DND-41 (cell line): Measurements from ENCODE around the gene MAPK7.

Experiments used
- ATAC-seq: fragments of 200-7000 bp; cut with Tn5 transposase; 3 replicates; pipeline ENCODE4 v1.9.1; 2021; ENCODE audit warnings: low read depth; ENCODE audit not compliant: insufficient read depth
- DNase-seq: peaks from one replicate; pipeline ENCODE4 v3.0.0-alpha.2; 2020
- H2AFZ ChIP-seq: 2 replicates; pipeline ENCODE4 v1.6.0; 2012; ENCODE audit warnings: low read depth, low read length
- H3K27ac ChIP-seq: 2 replicates; pipeline ENCODE4 v1.5.1; 2012; ENCODE audit warnings: low read length, inconsistent platforms
- H3K27me3 ChIP-seq: fragments of 200-600 bp; sonication (generic); 2 replicates; pipeline ENCODE4 v1.6.0; 2012; ENCODE audit warnings: low read length, mild to moderate bottlenecking, inconsistent platforms; ENCODE audit not compliant: insufficient read depth, poor library complexity
- H3K36me3 ChIP-seq: 2 replicates; pipeline ENCODE4 v1.5.1; 2012; ENCODE audit warnings: low read length, inconsistent platforms; ENCODE audit not compliant: insufficient read depth
- H3K4me1 ChIP-seq: 2 replicates; pipeline ENCODE4 v1.5.1; 2012; ENCODE audit warnings: mild to moderate bottlenecking, low read length; ENCODE audit not compliant: insufficient read depth
- H3K4me2 ChIP-seq: 2 replicates; pipeline ENCODE4 v1.6.0; 2012; ENCODE audit warnings: mild to moderate bottlenecking, moderate library complexity, low read length, inconsistent platforms; ENCODE audit not compliant: insufficient read depth
- H3K4me3 ChIP-seq, 2 experiments: fragments of 200-600 bp in 1 of 2; shearing (Covaris generic) in 1 of 2; 2 replicates each; pipeline ENCODE4 v1.5.1; 2012 to 2016; ENCODE audit warnings: inconsistent platforms in 2 of 2, low read length in 2 of 2, mild to moderate bottlenecking in 2 of 2, low read depth in 1 of 2, moderate library complexity in 1 of 2
- H3K79me2 ChIP-seq: 2 replicates; pipeline ENCODE4 v1.6.0; 2012; ENCODE audit warnings: low read length, inconsistent platforms; ENCODE audit not compliant: insufficient read depth
- H3K9ac ChIP-seq: 2 replicates; pipeline ENCODE4 v1.6.0; 2012; ENCODE audit warnings: low read depth, mild to moderate bottlenecking, inconsistent platforms, low read length, moderate library complexity
- H3K9me3 ChIP-seq: 2 replicates; pipeline ENCODE4 v1.5.1; 2012; ENCODE audit warnings: low read length, moderate library complexity, mild to moderate bottlenecking, inconsistent platforms; ENCODE audit not compliant: insufficient read depth, severe bottlenecking
- H4K20me1 ChIP-seq: 2 replicates; pipeline ENCODE4 v1.6.0; 2012; ENCODE audit warnings: low read length; ENCODE audit not compliant: insufficient read depth
- CTCF ChIP-seq: IDR thresholded peaks from 2 replicates; pipeline ENCODE4 v1.5.1; 2012; ENCODE audit warnings: borderline replicate concordance, low read length, moderate library complexity, mild to moderate bottlenecking; ENCODE audit not compliant: poor library complexity, severe bottlenecking; ENCODE audit errors: extremely low read depth
- EZH2 ChIP-seq: IDR thresholded peaks from 3 replicates; pipeline ENCODE4 v1.6.1; 2012; ENCODE audit warnings: borderline replicate concordance, low read depth, mild to moderate bottlenecking, moderate library complexity, low read length, inconsistent platforms; ENCODE audit not compliant: severe bottlenecking

MAPK7 gene

DNA sequence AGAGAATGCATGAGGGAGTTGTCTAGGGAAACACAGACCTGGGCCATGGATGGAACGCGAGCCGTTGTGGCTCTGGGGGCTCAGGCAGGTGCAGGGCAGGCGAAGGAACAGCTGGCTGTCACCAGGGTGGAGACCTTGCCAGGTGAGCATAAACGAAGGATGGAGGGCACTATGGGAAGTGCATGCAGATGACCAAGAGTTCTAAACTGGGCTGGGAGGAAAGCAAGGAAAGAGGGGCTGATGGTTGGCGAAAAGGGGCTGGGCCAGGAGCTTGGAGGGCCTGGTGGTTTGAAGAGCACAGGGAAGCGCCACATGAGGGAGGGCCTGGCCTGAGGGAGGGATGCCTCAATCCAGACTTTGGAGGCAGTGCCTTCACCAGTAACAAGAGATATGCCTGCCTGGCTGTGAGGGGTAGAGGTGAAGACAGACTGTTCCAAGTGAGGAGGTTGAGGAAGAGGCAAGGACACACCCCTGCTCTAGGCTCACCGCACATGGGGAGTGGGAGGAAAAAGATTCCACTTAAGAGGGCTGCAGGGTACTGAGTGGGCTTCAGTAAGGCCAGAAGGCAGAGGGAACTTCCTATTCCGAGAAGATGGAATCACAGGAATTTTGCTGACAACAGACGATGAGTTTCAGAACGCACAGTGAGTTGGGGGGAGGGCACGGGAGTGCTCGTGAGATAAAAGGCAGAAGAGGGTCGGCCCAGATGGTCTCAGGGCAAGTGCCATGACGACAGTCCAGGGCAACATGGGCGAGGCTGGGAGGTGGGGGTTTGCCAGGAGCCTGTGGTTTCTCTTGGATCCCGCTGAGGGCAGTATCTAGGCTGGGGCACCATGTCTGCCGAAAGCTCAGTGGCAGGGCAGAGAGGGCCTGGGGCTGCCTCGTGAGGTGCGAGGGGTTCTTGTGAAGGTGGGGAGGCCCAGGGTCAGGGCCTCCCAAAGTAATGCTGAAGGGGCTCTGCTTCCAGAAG is 36.4 kb upstream of the MAPK7 start:
- no peak overlapping the region for H3K9ac ChIP-seq
- H3K9me3 ChIP-seq, result no peaks in the 10 kb centered on the region
- H3K27ac ChIP-seq, result no peak overlapping the region
- no peaks in the 10 kb centered on the region for H3K36me3 ChIP-seq
- peaks cover 6% of the 10 kb centered on the region for H3K27me3 ChIP-seq
- no peak overlapping the region for H3K4me3 ChIP-seq
- H3K79me2 ChIP-seq, result no peaks in the 10 kb centered on the region
- H4K20me1 ChIP-seq, result peaks cover 42% of the 10 kb centered on the region
- no peaks in the 10 kb centered on the region for H3K4me1 ChIP-seq
- no peak overlapping the region for H2AFZ ChIP-seq
- H3K4me2 ChIP-seq, result no peak overlapping the region
- TF ChIP-seq CTCF (no peak), EZH2 (no peak)
- 0 out of 3 replicates have a peak, but pooled peaks have one; percentile 7 for ATAC-seq
- no peak for DNase-seq

- no peak overlapping the region for H3K9ac ChIP-seq
- H3K4me2 ChIP-seq, result no peak overlapping the region
- H3K4me3 ChIP-seq, result no peak overlapping the region
- no peak overlapping the region for H3K27ac ChIP-seq
- H3K36me3 ChIP-seq, result no peaks in the 10 kb centered on the region
- no peak overlapping the region for H2AFZ ChIP-seq
- no peaks in the 10 kb centered on the region for H3K4me1 ChIP-seq
- H4K20me1 ChIP-seq, result peaks cover 40% of the 10 kb centered on the region
- DNase-seq (no peak), ATAC-seq (no peak)
- no peaks in the 10 kb centered on the region for H3K27me3 ChIP-seq
- no peak for TF ChIP-seq EZH2
- TF ChIP-seq CTCF, result no peak
- no peaks in the 10 kb centered on the region for H3K79me2 ChIP-seq
- no peaks in the 10 kb centered on the region for H3K9me3 ChIP-seq
Observed at GRCh38 chr17:19342611-19343255, 35.6 kb upstream of the MAPK7 start.

DNA sequence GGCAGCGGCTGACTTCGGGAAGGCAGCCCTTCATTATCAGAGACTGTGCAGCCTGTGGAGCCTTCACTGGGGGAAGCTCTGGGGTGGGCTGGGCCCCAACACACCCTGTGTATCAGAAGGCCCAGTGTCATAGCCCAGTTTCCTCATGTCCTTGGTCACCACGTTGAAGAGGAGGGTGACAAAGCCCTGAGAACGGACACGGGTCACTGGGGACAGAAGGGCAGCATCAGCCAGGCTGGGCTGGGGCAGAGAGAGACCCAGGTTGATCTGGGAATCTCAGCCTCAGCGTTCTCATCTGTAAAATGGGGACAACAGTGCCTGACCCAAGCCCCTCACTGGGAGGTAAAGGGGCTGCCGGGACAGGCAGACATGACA is 35.1 kb upstream of the MAPK7 start:
- H3K27me3 ChIP-seq, result no peaks in the 10 kb centered on the region
- peaks cover 37% of the 10 kb centered on the region for H4K20me1 ChIP-seq
- H3K4me2 ChIP-seq, result no peak overlapping the region
- no peak overlapping the region for H3K27ac ChIP-seq
- H3K4me1 ChIP-seq, result no peaks in the 10 kb centered on the region
- no peak for ATAC-seq
- H2AFZ ChIP-seq, result no peak overlapping the region
- no peaks in the 10 kb centered on the region for H3K9me3 ChIP-seq
- H3K79me2 ChIP-seq, result no peaks in the 10 kb centered on the region
- H3K4me3 ChIP-seq, result no peak overlapping the region
- H3K36me3 ChIP-seq, result no peaks in the 10 kb centered on the region
- TF ChIP-seq EZH2 (no peak), CTCF (no peak)
- no peak for DNase-seq
- no peak overlapping the region for H3K9ac ChIP-seq
